ENCODE data around the gene ASXL2. TPM values are rescaled to one million over a fixed set of nuclear protein-coding genes. Genes with fewer than 3 reads are reported as not detected.

Gene ASXL2
- total RNA-seq, 2 donors from 2014 or later, result 33.7 to 33.9 TPM

- H3K9me3 ChIP-seq (ENCODE audit: control insufficient read depth, low read length, poor library complexity, severe bottlenecking), result no peaks in the 10 kb centered on the region
- no peaks in the 10 kb centered on the region for H3K27me3 Mint-ChIP-seq
- H3K36me3 Mint-ChIP-seq (ENCODE audit: low read depth), result no peaks in the 10 kb centered on the region
- peaks cover 3% of the 10 kb centered on the region for H3K4me1 Mint-ChIP-seq
- ATAC-seq, result no peak
- DNase-seq, result no peak
- no peak overlapping the region for H3K27ac Mint-ChIP-seq
- no peak overlapping the region for H3K4me3 Mint-ChIP-seq
These were observed 180.5 kb downstream of the ASXL2 start for GRCh38 chr2:25697559-25698341.

GRCh38 chr2:25692737-25693445 lies 185.4 kb downstream of the ASXL2 start:
- no peaks in the 10 kb centered on the region for H3K4me1 Mint-ChIP-seq
- no peak overlapping the region for H3K4me3 Mint-ChIP-seq
- ATAC-seq (no peak), DNase-seq (no peak)
- H3K27me3 Mint-ChIP-seq, result peaks cover 8% of the 10 kb centered on the region
- no peaks in the 10 kb centered on the region for H3K36me3 Mint-ChIP-seq (ENCODE audit: low read depth)
- H3K9me3 ChIP-seq (ENCODE audit: control insufficient read depth, low read length, poor library complexity, severe bottlenecking), result no peaks in the 10 kb centered on the region
- no peak overlapping the region for H3K27ac Mint-ChIP-seq

DNA sequence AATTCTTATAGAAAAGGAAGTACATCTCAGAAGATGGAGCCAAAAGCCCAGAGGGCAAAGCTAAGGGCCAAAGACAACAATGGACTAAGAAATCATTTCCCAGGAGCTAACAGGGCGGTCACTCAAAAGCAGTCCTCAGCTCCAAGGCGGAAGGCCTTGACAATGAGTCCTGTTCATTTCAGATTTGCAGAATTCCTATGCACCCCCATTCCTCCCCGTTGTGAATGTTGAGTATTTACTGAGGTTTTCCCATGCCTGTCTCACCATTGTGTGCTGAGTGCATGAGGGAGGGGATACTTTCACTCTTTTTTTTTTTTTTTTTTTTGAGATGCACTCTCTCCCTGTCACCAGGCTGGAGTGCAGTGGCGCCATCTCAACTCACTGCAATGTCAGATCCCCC lies 186.1 kb downstream of the ASXL2 start:
- DNase-seq (no peak), ATAC-seq (no peak)
- H3K9me3 ChIP-seq (ENCODE audit: control insufficient read depth, low read length, poor library complexity, severe bottlenecking), result no peaks in the 10 kb centered on the region
- Mint-ChIP-seq H3K4me1 (no peaks in the 10 kb centered on the region), H3K27me3 (peaks cover 8% of the 10 kb centered on the region), H3K4me3 (no peak overlapping the region), H3K27ac (no peak overlapping the region), H3K36me3 (ENCODE audit: low read depth) (peaks cover 2% of the 10 kb centered on the region)

DNA sequence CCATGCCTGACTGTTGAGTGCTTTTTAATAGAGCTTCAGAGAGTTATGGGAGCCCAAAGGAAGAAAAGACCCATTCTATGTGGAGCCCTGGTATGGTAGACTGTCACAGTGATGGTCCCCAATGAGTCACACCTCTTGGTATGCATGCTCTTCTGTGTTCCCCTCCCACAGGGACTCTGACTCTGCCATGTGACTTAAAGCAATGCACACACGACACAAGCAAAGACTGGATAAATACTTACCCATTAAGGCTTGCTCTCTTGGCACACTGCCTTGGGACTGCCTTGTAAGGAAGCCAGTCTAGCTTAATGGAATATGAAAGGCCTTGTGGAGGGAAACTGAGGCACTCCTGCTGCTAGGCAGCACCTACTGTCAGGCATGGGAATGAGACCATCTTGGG lies 188.2 kb downstream of the ASXL2 start:
- Mint-ChIP-seq H3K27me3 (peaks cover 8% of the 10 kb centered on the region), H3K4me3 (no peak overlapping the region), H3K4me1 (no peaks in the 10 kb centered on the region), H3K36me3 (ENCODE audit: low read depth) (peaks cover 2% of the 10 kb centered on the region), H3K27ac (no peak overlapping the region)
- no peak for ATAC-seq
- no peak for DNase-seq
- H3K9me3 ChIP-seq (ENCODE audit: control insufficient read depth, low read length, poor library complexity, severe bottlenecking), result no peaks in the 10 kb centered on the region

DNA sequence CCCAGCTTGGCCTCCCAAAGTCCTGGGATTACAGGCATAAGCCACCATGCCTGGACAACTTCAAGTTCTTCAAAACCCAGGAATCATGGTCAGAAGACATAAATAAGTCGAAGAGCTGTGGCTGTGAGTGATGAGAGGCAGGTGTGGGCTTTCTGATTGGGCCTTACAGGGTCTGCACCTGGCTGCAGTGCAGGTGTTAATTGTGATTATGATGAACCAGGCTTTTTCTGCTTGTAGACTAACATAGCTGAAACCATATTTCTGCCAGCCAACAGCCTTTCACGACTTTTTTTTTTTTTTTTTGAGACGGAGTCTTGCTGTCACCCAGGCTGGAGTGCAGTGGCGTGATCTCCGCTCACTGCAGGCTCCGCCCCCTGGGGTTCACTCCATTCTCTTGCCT lies 190.1 kb downstream of the ASXL2 start:
- Mint-ChIP-seq H3K27me3 (peaks cover 8% of the 10 kb centered on the region), H3K36me3 (ENCODE audit: low read depth) (peaks cover 2% of the 10 kb centered on the region), H3K4me1 (peaks cover 3% of the 10 kb centered on the region), H3K27ac (no peak overlapping the region), H3K4me3 (no peak overlapping the region)
- no peak for DNase-seq
- no peak for ATAC-seq
- H3K9me3 ChIP-seq (ENCODE audit: control insufficient read depth, low read length, poor library complexity, severe bottlenecking), result no peaks in the 10 kb centered on the region

- no peaks in the 10 kb centered on the region for H3K9me3 ChIP-seq (ENCODE audit: control insufficient read depth, low read length, poor library complexity, severe bottlenecking)
- Mint-ChIP-seq H3K36me3 (ENCODE audit: low read depth) (peaks cover 2% of the 10 kb centered on the region), H3K4me3 (no peak overlapping the region), H3K4me1 (peaks cover 3% of the 10 kb centered on the region), H3K27me3 (peaks cover 7% of the 10 kb centered on the region), H3K27ac (no peak overlapping the region)
- ATAC-seq, result no peak
- no peak for DNase-seq
These were observed 192.5 kb downstream of the ASXL2 start for GRCh38 chr2:25685741-25686140.

DNA sequence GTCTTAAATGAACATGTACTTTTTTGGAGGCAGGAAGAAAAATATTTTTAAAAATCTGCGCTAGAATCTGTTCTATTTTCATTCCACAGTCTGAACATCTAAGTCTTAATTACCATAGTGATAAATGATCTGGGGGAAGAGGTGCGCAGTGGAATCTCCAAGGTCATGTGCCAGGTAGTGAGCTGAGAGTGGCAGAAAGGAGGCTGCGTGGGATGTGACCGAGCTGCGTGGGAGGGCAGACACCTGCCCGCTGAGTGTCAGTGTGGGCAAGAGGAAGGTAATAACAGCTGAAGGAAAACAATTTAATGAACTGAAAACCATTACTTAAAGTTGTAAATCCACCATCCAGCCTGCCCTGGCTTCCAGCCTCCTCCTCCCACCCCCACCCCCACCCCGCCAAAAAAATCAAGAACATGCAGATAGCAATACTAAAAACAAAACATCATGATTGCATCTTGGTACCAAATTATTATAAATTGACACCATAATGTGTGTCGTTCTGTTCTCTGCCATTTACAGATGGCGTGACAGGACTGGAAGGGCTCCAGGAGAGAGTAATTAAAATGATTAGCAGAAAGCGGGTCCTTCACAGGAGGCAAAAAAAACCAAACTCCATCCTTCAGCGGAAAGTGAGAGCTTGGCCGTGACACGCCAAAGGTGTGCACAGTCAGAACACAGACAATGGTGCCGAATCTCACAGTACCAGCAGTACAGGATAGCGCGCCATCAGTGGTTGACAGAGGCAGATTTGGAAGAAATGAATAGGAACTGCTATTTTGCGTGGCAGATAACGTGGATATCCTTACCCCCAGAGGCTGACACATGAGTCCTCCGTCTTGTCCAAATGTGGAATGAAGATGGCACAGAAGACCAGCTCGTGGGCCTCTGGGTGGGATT lies 193.5 kb downstream of the ASXL2 start:
- no peaks in the 10 kb centered on the region for H3K9me3 ChIP-seq (ENCODE audit: control insufficient read depth, low read length, poor library complexity, severe bottlenecking)
- DNase-seq, result no peak
- H3K36me3 Mint-ChIP-seq (ENCODE audit: low read depth), result peaks cover 2% of the 10 kb centered on the region
- H3K4me1 Mint-ChIP-seq, result peaks cover 3% of the 10 kb centered on the region
- H3K27me3 Mint-ChIP-seq, result no peaks in the 10 kb centered on the region
- ATAC-seq, result no peak
- H3K27ac Mint-ChIP-seq, result no peak overlapping the region
- no peak overlapping the region for H3K4me3 Mint-ChIP-seq

Other genes starting within 250 kb of the ASXL2 start
- gene DTNB, start 204.9 kb downstream of the ASXL2 start, total RNA-seq, result 10 to 100 TPM; 32.3 to 36.3 TPM
- 10 to 100 TPM in 1 of 2 donors, 1 to 10 TPM in 1; 2.6 to 10.3 TPM for gene KIF3C, start 104.0 kb upstream of the ASXL2 start, total RNA-seq
- 10 to 100 TPM; 41.2 to 42.9 TPM for gene RAB10, start 155.6 kb upstream of the ASXL2 start, total RNA-seq